Endothelial cell of umbilical vein (primary cell): ENCODE data around the gene FBXO24. TPM values are rescaled to one million over a fixed set of nuclear protein-coding genes. Genes with fewer than 3 reads are reported as not detected.

Source experiments
- BruUV-seq: library from RNA; stranded (reverse); fragments of 400-500 nt; replicated peaks from 2 replicates; lab custom pipeline; 2021; lab: Mats Ljungman, UMichigan
- CTCF ChIA-PET: fragments of 300-600, 350-600 bp; sonication (Branson Sonifier 250); formaldehyde crosslinking; loops from one replicate; lab custom pipeline; 2021; ENCODE audit warnings: antibody characterized with exemption, inconsistent platforms; lab: Charles Lee
- POLR2A ChIA-PET: fragments of 300-600, 350-600 bp; sonication (Branson Sonifier 250); formaldehyde crosslinking; loops from one replicate; lab custom pipeline; 2021; ENCODE audit warnings: antibody characterized with exemption, inconsistent platforms; lab: Charles Lee
- DNase-seq: peaks from one replicate; pipeline ENCODE4 v3.0.0-alpha.2; 2011; ENCODE audit warnings: low read depth, low spot score
- FAIRE-seq: peaks from 2 replicates; lab custom pipeline; 2011; peaks lifted over from hg19 to GRCh38; lab: Jason Lieb, UNC
- H2AFZ ChIP-seq: 2 replicates; pipeline ENCODE4 v1.6.0; 2012; ENCODE audit warnings: low read depth, low read length, control low read depth, inconsistent platforms
- H3K27ac ChIP-seq: 2 replicates; pipeline ENCODE4 v1.5.1; 2011; ENCODE audit warnings: low read depth, mild to moderate bottlenecking, control low read depth, low read length, moderate library complexity; ENCODE audit not compliant: insufficient read depth
- H3K27me3 ChIP-seq, 2 experiments: 2 replicates each; pipeline versions ENCODE4 v1.6.0 to v1.6.1; 2011; ENCODE audit warnings: low read length in 2 of 2, mixed read lengths in 1 of 2; ENCODE audit not compliant: control insufficient read depth in 2 of 2, insufficient read depth in 2 of 2
- H3K36me3 ChIP-seq, 2 experiments: 2 replicates in 1 of 2; 3 replicates in 1 of 2; pipeline ENCODE4 v1.5.1; 2011; ENCODE audit warnings: low read length in 2 of 2, mild to moderate bottlenecking in 1 of 2, moderate library complexity in 1 of 2; ENCODE audit not compliant: control insufficient read depth in 2 of 2, insufficient read depth in 2 of 2; ENCODE audit errors: extremely low read depth in 1 of 2
- H3K4me1 ChIP-seq: 3 replicates; pipeline ENCODE4 v1.5.1; 2011; ENCODE audit warnings: mild to moderate bottlenecking, low read length; ENCODE audit not compliant: control insufficient read depth, insufficient read depth; ENCODE audit errors: extremely low read depth
- H3K4me2 ChIP-seq: 2 replicates; pipeline ENCODE4 v1.6.1; 2011; ENCODE audit warnings: low read length, control low read depth, mixed read lengths; ENCODE audit not compliant: insufficient read depth
- H3K4me3 ChIP-seq, 3 experiments: fragments of 200-600 bp in 1 of 3; sonication (generic), shearing (Covaris generic) in 1 of 3; replicated peaks in 1 of 3; 2 replicates each; pipeline ENCODE4 v1.5.1; 2011 to 2016; ENCODE audit warnings: control low read depth in 3 of 3, low read length in 3 of 3, mild to moderate bottlenecking in 2 of 3, inconsistent platforms in 1 of 3, low read depth in 1 of 3, moderate library complexity in 1 of 3; ENCODE audit not compliant: insufficient read depth in 1 of 3
- H3K79me2 ChIP-seq: 2 replicates; pipeline ENCODE4 v1.6.0; 2012; ENCODE audit warnings: low read length, inconsistent platforms; ENCODE audit not compliant: control insufficient read depth, insufficient read depth
- H3K9ac ChIP-seq: replicated peaks from 2 replicates; pipeline ENCODE3; 2011; ENCODE audit warnings: low read length, control low read depth; ENCODE audit not compliant: insufficient read depth; ENCODE audit errors: extremely low read depth
- H3K9me1 ChIP-seq: replicated peaks from 3 replicates; pipeline ENCODE4 v1.6.0; 2011; ENCODE audit warnings: mild to moderate bottlenecking, low read length; ENCODE audit not compliant: control insufficient read depth, insufficient read depth; ENCODE audit errors: extremely low read depth
- H3K9me3 ChIP-seq: replicated peaks from 2 replicates; pipeline ENCODE4 v1.5.1; 2012; ENCODE audit warnings: low read length, inconsistent platforms; ENCODE audit not compliant: control insufficient read depth, insufficient read depth
- H4K20me1 ChIP-seq: replicated peaks from 2 replicates; pipeline ENCODE3; 2011; ENCODE audit warnings: mild to moderate bottlenecking, low read length; ENCODE audit not compliant: control insufficient read depth, insufficient read depth; ENCODE audit errors: extremely low read depth
- EZH2 ChIP-seq: IDR thresholded peaks from 2 replicates; pipeline ENCODE4 v1.6.1; 2012; ENCODE audit warnings: borderline replicate concordance, low read depth, mild to moderate bottlenecking, moderate library complexity, low read length, inconsistent platforms; ENCODE audit not compliant: severe bottlenecking
- FOS ChIP-seq: IDR thresholded peaks from 2 replicates; pipeline ENCODE4 v1.6.1; 2011; ENCODE audit warnings: mild to moderate bottlenecking, low read length, moderate library complexity, borderline replicate concordance; ENCODE audit not compliant: insufficient read depth
- GATA2 ChIP-seq: IDR thresholded peaks from 2 replicates; pipeline ENCODE4 v1.7.0; 2011; ENCODE audit warnings: low read depth, mild to moderate bottlenecking, moderate library complexity, mixed read lengths, low read length; ENCODE audit not compliant: insufficient read length, insufficient read depth
- JUN ChIP-seq: IDR thresholded peaks from 2 replicates; pipeline ENCODE4 v1.6.1; 2011; ENCODE audit warnings: borderline replicate concordance, low read depth; ENCODE audit not compliant: insufficient read length, insufficient read depth
- MAX ChIP-seq: IDR thresholded peaks from 2 replicates; pipeline ENCODE4 v1.6.1; 2011; ENCODE audit not compliant: insufficient read depth, insufficient read length
- MYC ChIP-seq: IDR thresholded peaks from one replicate; pipeline ENCODE4 v1.6.1; 2011; ENCODE audit warnings: mild to moderate bottlenecking, low read depth, low read length
- POLR2A ChIP-seq: IDR thresholded peaks from 2 replicates; pipeline ENCODE4 v1.6.1; 2012; ENCODE audit warnings: low read depth, mild to moderate bottlenecking, control low read depth, low read length
- POLR2AphosphoS5 ChIP-seq: IDR thresholded peaks from 2 replicates; pipeline ENCODE4 v1.6.1; 2012; ENCODE audit warnings: low read depth, mild to moderate bottlenecking, control low read depth, low read length, moderate library complexity; ENCODE audit not compliant: insufficient read depth
- dilution Hi-C: fragments of 300-500 bp; cut with MboI; formaldehyde crosslinking; loops from one replicate; pipeline ENCODE4 v1.15.0; 2019; ENCODE audit warnings: low sequenced_read_pairs; ENCODE audit not compliant: extremely low pct_ligation_motif_present
- intact Hi-C: fragments of 100-400 bp; cut with micrococcal nuclease; formaldehyde crosslinking; loops from one replicate; pipeline ENCODE4 v1.10.0; 2022
- polyA plus RNA-seq, 4 experiments: library from polyadenylated mRNA; depleted of rRNA in 3 of 4; stranded (reverse) in 3 of 4; unstranded in 1 of 4; fragments of >200 nt; gene quantifications; 2 replicates each; pipeline versions ENCODE4 v1.2.1 to v1.2.3, GENCODE V29; 2011 to 2012; ENCODE audit warnings: missing spikeins in 1 of 4
- total RNA-seq: library from RNA; stranded (reverse); gene quantifications from 2 replicates; pipeline ENCODE4 v1.2.3, GENCODE V29; 2021
- TF ChIP-seq, protein P1 (sequence below), 2 donors: IDR thresholded peaks; 1 replicate in 1 of 2; 2 replicates in 1 of 2; pipeline ENCODE4 v1.5.1; 2011; ENCODE audit warnings: low read length in 2 of 2, mild to moderate bottlenecking in 2 of 2, moderate library complexity in 2 of 2, control low read depth in 1 of 2, inconsistent platforms in 1 of 2, low read depth in 1 of 2; ENCODE audit not compliant: insufficient read depth in 1 of 2; ENCODE audit errors: extremely low read depth in 1 of 2

The FBXO24 gene
- total and polyA plus RNA-seq, 2 donors (not counting 3 experiments of a cell fraction or from before 2014, with no cell fraction given), result 0.37 to 0.38 TPM

DNA sequence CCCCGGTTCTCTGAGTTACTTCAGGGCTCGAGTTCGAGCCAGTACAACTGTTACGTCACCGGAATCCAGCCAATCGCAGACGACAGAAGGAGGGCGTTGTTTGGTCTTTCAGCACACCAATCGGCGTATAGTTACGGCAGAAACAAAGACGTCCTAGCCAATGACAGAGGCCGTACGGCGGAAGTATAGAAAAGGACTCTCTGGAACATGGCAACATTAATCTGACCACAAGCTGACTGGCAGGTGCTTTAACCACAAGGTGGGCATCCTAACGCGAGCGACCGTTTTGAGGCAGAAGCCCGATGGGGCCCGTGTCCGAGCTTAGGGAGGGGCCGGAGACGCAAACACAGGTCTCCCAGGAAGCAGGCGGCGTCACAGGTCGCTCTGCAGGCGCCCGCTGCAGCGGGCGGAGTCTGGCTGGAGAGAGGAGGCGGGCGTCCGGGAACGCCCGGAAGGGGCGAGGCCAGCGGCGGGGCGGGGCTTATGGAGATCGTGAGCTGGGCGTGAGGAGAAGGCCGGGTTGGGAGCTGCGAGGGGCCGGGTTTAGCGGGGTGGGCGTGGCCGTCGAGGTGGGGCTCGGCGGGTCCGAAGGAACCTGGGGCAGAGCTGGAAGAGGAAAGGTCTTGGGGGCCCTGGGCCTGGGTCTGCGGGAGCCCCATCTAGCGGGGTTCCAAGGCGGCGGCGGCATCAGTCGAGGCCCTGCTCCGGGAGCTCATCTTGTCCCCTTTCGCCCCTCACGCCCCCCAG lies 26.0 kb downstream of the FBXO24 start, which contains the start of gene MOSPD3:
TSS of gene MOSPD3 (plus strand) at position 558 of the 747 bp plus-strand sequence. CDS start 252 bp downstream, outside the sequence.
- CTCF ChIA-PET, result interaction anchor here (0.6 to 3.6 kb wide), 21 partner anchors 9 to 240 kb away, joined by 3 to 21 read pairs (median 4); partner anchors contain the start of genes EPO, FBXO24, GNB2 and LRCH4
- Histone ChIP-seq H3K9me3 (no peaks in the 10 kb centered on the region), H3K4me1 (peaks cover 10% of the 10 kb centered on the region), H3K9ac (peak within 1 kb of the TSS; percentile 65), H2AFZ (peak within 1 kb of the TSS; percentile 81), H3K79me2 (no peaks in the 10 kb centered on the region), H4K20me1 (no peaks in the 10 kb centered on the region), H3K27ac (peak within 1 kb of the TSS; percentile 46), H3K4me2 (peak within 1 kb of the TSS; percentile 68), H3K4me3 (peak within 1 kb of the TSS; percentile 18 to 57 (median 56)), H3K36me3 (no peaks in the 10 kb centered on the region), H3K27me3 (no peaks in the 10 kb centered on the region), H3K9me1 (no peaks in the 10 kb centered on the region)
- dilution Hi-C loops (no loop called here), intact Hi-C loops (loop anchor here (1.0 to 2.0 kb wide), 5 partner anchors 8 to 73 kb away; partner anchors contain the start of genes AGFG2, FBXO24, GNB2 and LRCH4)
- DNase-seq, result peak; percentile 100
- POLR2A ChIA-PET, result interaction anchor here (0.6 to 2.0 kb wide), 5 partner anchors 27 to 263 kb away, joined by 3 to 28 read pairs (median 5); partner anchors contain the start of genes FBXO24, LRCH4, POP7 and SRRT
- FAIRE-seq, result peak; percentile 100
- no TSS peak for BruUV-seq
- TF ChIP-seq EZH2, result no peak
- TF ChIP-seq, protein P1, sequence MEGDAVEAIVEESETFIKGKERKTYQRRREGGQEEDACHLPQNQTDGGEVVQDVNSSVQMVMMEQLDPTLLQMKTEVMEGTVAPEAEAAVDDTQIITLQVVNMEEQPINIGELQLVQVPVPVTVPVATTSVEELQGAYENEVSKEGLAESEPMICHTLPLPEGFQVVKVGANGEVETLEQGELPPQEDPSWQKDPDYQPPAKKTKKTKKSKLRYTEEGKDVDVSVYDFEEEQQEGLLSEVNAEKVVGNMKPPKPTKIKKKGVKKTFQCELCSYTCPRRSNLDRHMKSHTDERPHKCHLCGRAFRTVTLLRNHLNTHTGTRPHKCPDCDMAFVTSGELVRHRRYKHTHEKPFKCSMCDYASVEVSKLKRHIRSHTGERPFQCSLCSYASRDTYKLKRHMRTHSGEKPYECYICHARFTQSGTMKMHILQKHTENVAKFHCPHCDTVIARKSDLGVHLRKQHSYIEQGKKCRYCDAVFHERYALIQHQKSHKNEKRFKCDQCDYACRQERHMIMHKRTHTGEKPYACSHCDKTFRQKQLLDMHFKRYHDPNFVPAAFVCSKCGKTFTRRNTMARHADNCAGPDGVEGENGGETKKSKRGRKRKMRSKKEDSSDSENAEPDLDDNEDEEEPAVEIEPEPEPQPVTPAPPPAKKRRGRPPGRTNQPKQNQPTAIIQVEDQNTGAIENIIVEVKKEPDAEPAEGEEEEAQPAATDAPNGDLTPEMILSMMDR (IDR thresholded peaks at IDR 0.05; ENCODE audit: extremely low read depth in 1 of 2, insufficient read depth in 1 of 2, low read depth in 1 of 2, low read length in 2 of 2), result no peak
- TF ChIP-seq MYC, result no peak
- TF ChIP-seq POLR2AphosphoS5, result peak; percentile 69
- TF ChIP-seq MAX, result no peak
- peak; percentile 69 for TF ChIP-seq POLR2A
- no peak for TF ChIP-seq GATA2
- peak; percentile 26 for TF ChIP-seq JUN
- TF ChIP-seq FOS, result no peak
